Loucy (cell line): ENCODE results near the gene HOXA5.

Experiments used
- H2AFZ ChIP-seq: fragments of 200-600 bp; sonication (generic); 2 replicates; pipeline ENCODE4 v1.6.0; 2016; ENCODE audit warnings: antibody characterized with exemption, mild to moderate bottlenecking, low read length, moderate library complexity
- H3F3A ChIP-seq: fragments of 200-600 bp; 2 replicates; pipeline ENCODE4 v1.6.0; 2016; ENCODE audit warnings: antibody characterized with exemption, low read depth, mild to moderate bottlenecking
- H3K27me3 ChIP-seq: fragments of 200-600 bp; sonication (generic); 2 replicates; pipeline ENCODE4 v1.6.1; 2014; ENCODE audit warnings: low read length, mild to moderate bottlenecking; ENCODE audit not compliant: insufficient read depth, poor library complexity, severe bottlenecking
- H3K36me3 ChIP-seq: fragments of 200-600 bp; sonication (generic); 2 replicates; pipeline ENCODE4 v1.6.1; 2016; ENCODE audit warnings: low read length; ENCODE audit not compliant: insufficient read depth
- H3K4me1 ChIP-seq: fragments of 200-600 bp; sonication (generic); 2 replicates; pipeline ENCODE4 v1.5.1; 2014; ENCODE audit warnings: low read length, mild to moderate bottlenecking; ENCODE audit not compliant: insufficient read depth, poor library complexity, severe bottlenecking
- H3K4me2 ChIP-seq: fragments of 200-600 bp; sonication (generic); 2 replicates; pipeline ENCODE4 v1.6.0; 2014; ENCODE audit warnings: antibody characterized with exemption, low read length, low read depth, mild to moderate bottlenecking; ENCODE audit not compliant: poor library complexity, severe bottlenecking
- H3K4me3 ChIP-seq: fragments of 200-600 bp; sonication (generic); 2 replicates; pipeline ENCODE4 v1.5.1; 2014; ENCODE audit warnings: low read length, mild to moderate bottlenecking, mixed read lengths; ENCODE audit not compliant: poor library complexity, severe bottlenecking
- H3K79me2 ChIP-seq: fragments of 200-600 bp; sonication (generic); 2 replicates; pipeline ENCODE4 v1.6.1; 2014; ENCODE audit warnings: low read length; ENCODE audit not compliant: insufficient read depth
- H3K9ac ChIP-seq: fragments of 200-600 bp; sonication (generic); 2 replicates; pipeline ENCODE4 v1.6.0; 2014; ENCODE audit warnings: mild to moderate bottlenecking, low read depth, low read length, moderate library complexity; ENCODE audit not compliant: poor library complexity, severe bottlenecking
- H3K9me2 ChIP-seq: fragments of 200-600 bp; sonication (generic); replicated peaks from 2 replicates; pipeline ENCODE4 v1.6.1; 2016; ENCODE audit warnings: low read depth, low read length, mixed read lengths
- H3K9me3 ChIP-seq: fragments of 200-600 bp; sonication (generic); 2 replicates; pipeline ENCODE4 v1.6.1; 2014; ENCODE audit warnings: mild to moderate bottlenecking, antibody characterized with exemption, low read length, low read depth; ENCODE audit not compliant: insufficient read depth
- H4K20me1 ChIP-seq: fragments of 200-600 bp; sonication (generic); 2 replicates; pipeline ENCODE4 v1.6.0; 2014; ENCODE audit warnings: antibody characterized with exemption, low read length, mild to moderate bottlenecking; ENCODE audit not compliant: insufficient read depth, poor library complexity, severe bottlenecking
- CTCF ChIP-seq: fragments of 200-600 bp; sonication (generic); conservative IDR thresholded peaks from 2 replicates; pipeline ENCODE4 v1.5.1; 2014; ENCODE audit warnings: mild to moderate bottlenecking, antibody characterized with exemption, low read length
- EZH2phosphoT487 ChIP-seq: fragments of 200-600 bp; IDR thresholded peaks from 2 replicates; pipeline ENCODE4 v1.6.1; 2018; ENCODE audit warnings: antibody characterized with exemption, mild to moderate bottlenecking, moderate library complexity, borderline replicate concordance

Gene HOXA5

GRCh38 chr7:27123477-27124053 is 19.9 kb downstream of the HOXA5 start:
- Histone ChIP-seq H3K79me2 (peaks cover 99% of the 10 kb centered on the region), H3K27me3 (no peaks in the 10 kb centered on the region), H3K36me3 (peaks cover 98% of the 10 kb centered on the region; the same call in 1 of the 2 replicates), H3F3A (no peaks in the 10 kb centered on the region), H3K4me3 (no peak overlapping the region), H3K4me1 (no peaks in the 10 kb centered on the region), H3K9ac (no peak overlapping the region), H4K20me1 (peaks cover 56% of the 10 kb centered on the region), H3K9me2 (no peaks in the 10 kb centered on the region), H3K4me2 (no peak overlapping the region), H2AFZ (no peak overlapping the region), H3K9me3 (no peaks in the 10 kb centered on the region)
- TF ChIP-seq CTCF = no peak

- Histone ChIP-seq H3F3A (no peaks in the 10 kb centered on the region), H3K9me2 (no peaks in the 10 kb centered on the region), H3K4me3 (no peak overlapping the region), H3K4me1 (no peaks in the 10 kb centered on the region), H3K9me3 (no peaks in the 10 kb centered on the region), H2AFZ (no peak overlapping the region), H4K20me1 (peaks cover 58% of the 10 kb centered on the region), H3K27me3 (no peaks in the 10 kb centered on the region), H3K9ac (no peak overlapping the region), H3K4me2 (no peak overlapping the region), H3K79me2 (peaks cover 99% of the 10 kb centered on the region), H3K36me3 (peaks cover 98% of the 10 kb centered on the region; the same call in 1 of the 2 replicates)
- TF ChIP-seq CTCF = no peak
- no peak for TF ChIP-seq EZH2phosphoT487
These were observed 20.4 kb downstream of the HOXA5 start for GRCh38 chr7:27123007-27123476.

- no peaks in the 10 kb centered on the region for H3K4me1 ChIP-seq
- peaks cover 56% of the 10 kb centered on the region for H4K20me1 ChIP-seq
- no peak overlapping the region for H3K9ac ChIP-seq
- H2AFZ ChIP-seq = no peak overlapping the region
- H3K27me3 ChIP-seq = no peaks in the 10 kb centered on the region
- H3K79me2 ChIP-seq = peaks cover 99% of the 10 kb centered on the region
- H3F3A ChIP-seq = no peaks in the 10 kb centered on the region
- H3K9me2 ChIP-seq = no peaks in the 10 kb centered on the region
- no peak overlapping the region for H3K4me2 ChIP-seq
- peaks cover 98% of the 10 kb centered on the region; the same call in 1 of the 2 replicates for H3K36me3 ChIP-seq
- H3K4me3 ChIP-seq = no peak overlapping the region
- TF ChIP-seq EZH2phosphoT487 = no peak
- no peak for TF ChIP-seq CTCF
- H3K9me3 ChIP-seq = no peaks in the 10 kb centered on the region
These were observed 21.2 kb downstream of the HOXA5 start for GRCh38 chr7:27122077-27122910.
